ENCODE data around the gene CALN1.

Gene CALN1

GRCh38 chr7:71900556-71900955 is 511.6 kb downstream of the CALN1 start:
- TF ChIP-seq POLR2AphosphoS5 (IDR thresholded peaks at IDR 0.05; ENCODE audit: low read depth, low read length), result no peak
- no peak for TF ChIP-seq SIN3A (IDR thresholded peaks at IDR 0.05; ENCODE audit: borderline replicate concordance, insufficient read depth, low read length)
- TF ChIP-seq, protein P1, sequence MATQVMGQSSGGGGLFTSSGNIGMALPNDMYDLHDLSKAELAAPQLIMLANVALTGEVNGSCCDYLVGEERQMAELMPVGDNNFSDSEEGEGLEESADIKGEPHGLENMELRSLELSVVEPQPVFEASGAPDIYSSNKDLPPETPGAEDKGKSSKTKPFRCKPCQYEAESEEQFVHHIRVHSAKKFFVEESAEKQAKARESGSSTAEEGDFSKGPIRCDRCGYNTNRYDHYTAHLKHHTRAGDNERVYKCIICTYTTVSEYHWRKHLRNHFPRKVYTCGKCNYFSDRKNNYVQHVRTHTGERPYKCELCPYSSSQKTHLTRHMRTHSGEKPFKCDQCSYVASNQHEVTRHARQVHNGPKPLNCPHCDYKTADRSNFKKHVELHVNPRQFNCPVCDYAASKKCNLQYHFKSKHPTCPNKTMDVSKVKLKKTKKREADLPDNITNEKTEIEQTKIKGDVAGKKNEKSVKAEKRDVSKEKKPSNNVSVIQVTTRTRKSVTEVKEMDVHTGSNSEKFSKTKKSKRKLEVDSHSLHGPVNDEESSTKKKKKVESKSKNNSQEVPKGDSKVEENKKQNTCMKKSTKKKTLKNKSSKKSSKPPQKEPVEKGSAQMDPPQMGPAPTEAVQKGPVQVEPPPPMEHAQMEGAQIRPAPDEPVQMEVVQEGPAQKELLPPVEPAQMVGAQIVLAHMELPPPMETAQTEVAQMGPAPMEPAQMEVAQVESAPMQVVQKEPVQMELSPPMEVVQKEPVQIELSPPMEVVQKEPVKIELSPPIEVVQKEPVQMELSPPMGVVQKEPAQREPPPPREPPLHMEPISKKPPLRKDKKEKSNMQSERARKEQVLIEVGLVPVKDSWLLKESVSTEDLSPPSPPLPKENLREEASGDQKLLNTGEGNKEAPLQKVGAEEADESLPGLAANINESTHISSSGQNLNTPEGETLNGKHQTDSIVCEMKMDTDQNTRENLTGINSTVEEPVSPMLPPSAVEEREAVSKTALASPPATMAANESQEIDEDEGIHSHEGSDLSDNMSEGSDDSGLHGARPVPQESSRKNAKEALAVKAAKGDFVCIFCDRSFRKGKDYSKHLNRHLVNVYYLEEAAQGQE (IDR thresholded peaks at IDR 0.05; ENCODE audit: insufficient read depth in 1 of 2, low read depth in 2 of 2, low read length in 2 of 2), result no peak
- no peak for TF ChIP-seq FOXP2 (optimal IDR thresholded peaks at IDR 0.05; ENCODE audit: borderline replicate concordance, extremely low read depth, extremely low read length, insufficient read depth)
- TF ChIP-seq TAF1 (IDR thresholded peaks at IDR 0.05; ENCODE audit: borderline replicate concordance, insufficient read depth, low read length), result no peak

- TF ChIP-seq POLR2AphosphoS5 (IDR thresholded peaks at IDR 0.05; ENCODE audit: low read depth, low read length) (no peak), TAF1 (IDR thresholded peaks at IDR 0.05; ENCODE audit: borderline replicate concordance, insufficient read depth, low read length) (no peak), FOXP2 (optimal IDR thresholded peaks at IDR 0.05; ENCODE audit: borderline replicate concordance, extremely low read depth, extremely low read length, insufficient read depth) (no peak), SIN3A (IDR thresholded peaks at IDR 0.05; ENCODE audit: borderline replicate concordance, insufficient read depth, low read length) (no peak)
- TF ChIP-seq, protein P1 (IDR thresholded peaks at IDR 0.05; ENCODE audit: insufficient read depth in 1 of 2, low read depth in 2 of 2, low read length in 2 of 2), result no peak
Observed at GRCh38 chr7:71896535-71896934, 515.6 kb downstream of the CALN1 start.

DNA sequence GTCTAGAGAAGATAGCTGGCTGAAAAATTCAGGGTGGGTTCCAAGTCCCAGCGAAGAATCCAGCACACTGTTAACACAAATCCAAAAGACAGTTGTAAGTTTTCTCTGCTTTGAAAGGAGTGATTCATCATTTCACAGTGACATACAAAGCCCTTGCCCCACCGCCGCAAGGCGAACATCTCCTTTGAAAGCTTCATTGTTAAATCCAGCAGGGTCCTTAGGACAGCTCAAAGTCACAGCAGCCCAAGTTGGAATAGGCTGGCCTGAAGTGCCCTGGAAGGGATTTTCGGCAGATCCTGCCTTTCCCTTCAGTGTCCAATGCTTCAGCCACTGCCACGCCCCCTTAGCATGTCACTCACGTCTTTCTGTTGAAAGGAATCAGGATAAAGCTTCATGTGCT is 526.1 kb downstream of the CALN1 start:
- no peak for TF ChIP-seq TAF1 (IDR thresholded peaks at IDR 0.05; ENCODE audit: borderline replicate concordance, insufficient read depth, low read length)
- no peak for TF ChIP-seq FOXP2 (optimal IDR thresholded peaks at IDR 0.05; ENCODE audit: borderline replicate concordance, extremely low read depth, extremely low read length, insufficient read depth)
- TF ChIP-seq SIN3A (IDR thresholded peaks at IDR 0.05; ENCODE audit: borderline replicate concordance, insufficient read depth, low read length), result no peak
- TF ChIP-seq, protein P1 (IDR thresholded peaks at IDR 0.05; ENCODE audit: insufficient read depth in 1 of 2, low read depth in 2 of 2, low read length in 2 of 2), result no peak
- TF ChIP-seq POLR2AphosphoS5 (IDR thresholded peaks at IDR 0.05; ENCODE audit: low read depth, low read length), result no peak

GRCh38 chr7:71885487-71885886 is 526.7 kb downstream of the CALN1 start:
- no peak for TF ChIP-seq POLR2AphosphoS5 (IDR thresholded peaks at IDR 0.05; ENCODE audit: low read depth, low read length)
- TF ChIP-seq FOXP2 (optimal IDR thresholded peaks at IDR 0.05; ENCODE audit: borderline replicate concordance, extremely low read depth, extremely low read length, insufficient read depth), result no peak
- TF ChIP-seq TAF1 (IDR thresholded peaks at IDR 0.05; ENCODE audit: borderline replicate concordance, insufficient read depth, low read length), result no peak
- TF ChIP-seq SIN3A (IDR thresholded peaks at IDR 0.05; ENCODE audit: borderline replicate concordance, insufficient read depth, low read length), result no peak
- TF ChIP-seq, protein P1 (IDR thresholded peaks at IDR 0.05; ENCODE audit: insufficient read depth in 1 of 2, low read depth in 2 of 2, low read length in 2 of 2), result no peak

DNA sequence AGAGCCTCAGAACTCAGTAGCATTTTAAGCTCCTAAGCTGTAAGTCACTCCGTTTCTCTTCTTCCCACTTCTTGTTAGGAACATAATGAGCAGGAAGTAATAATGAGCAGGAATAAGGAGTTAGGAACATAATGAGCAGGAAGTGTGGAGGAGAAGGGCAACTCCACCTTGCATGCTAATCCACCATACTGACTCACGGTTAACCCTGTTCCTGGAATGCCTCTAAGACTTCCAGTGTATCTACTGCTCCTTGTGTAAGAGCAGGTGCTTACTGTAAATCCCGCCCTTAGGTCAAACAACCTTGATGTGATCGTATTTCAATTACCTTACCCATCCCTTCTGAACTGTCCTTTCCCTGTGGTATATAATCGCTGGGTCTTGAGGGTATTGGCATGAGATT is 528.7 kb downstream of the CALN1 start:
- no peak for TF ChIP-seq FOXP2 (optimal IDR thresholded peaks at IDR 0.05; ENCODE audit: borderline replicate concordance, extremely low read depth, extremely low read length, insufficient read depth)
- TF ChIP-seq, protein P1 (IDR thresholded peaks at IDR 0.05; ENCODE audit: insufficient read depth in 1 of 2, low read depth in 2 of 2, low read length in 2 of 2), result no peak
- TF ChIP-seq SIN3A (IDR thresholded peaks at IDR 0.05; ENCODE audit: borderline replicate concordance, insufficient read depth, low read length), result no peak
- TF ChIP-seq POLR2AphosphoS5 (IDR thresholded peaks at IDR 0.05; ENCODE audit: low read depth, low read length), result no peak
- no peak for TF ChIP-seq TAF1 (IDR thresholded peaks at IDR 0.05; ENCODE audit: borderline replicate concordance, insufficient read depth, low read length)
